ES-I3 (cell line): ENCODE measurements around the gene PMM2.
"Not testable (repeated sequence)": the region's sequence is repeated elsewhere in the genome, so short reads cannot be mapped to it uniquely, and the experiment has no call there.

Source experiments
- H3K36me3 ChIP-seq: 2 replicates; pipeline ENCODE4 v1.6.1; 2013; ENCODE audit warnings: mild to moderate bottlenecking, low read length, control low read depth, moderate library complexity; ENCODE audit not compliant: insufficient read depth
- H3K4me1 ChIP-seq: 2 replicates; pipeline ENCODE4 v1.6.1; 2013; ENCODE audit warnings: mild to moderate bottlenecking, control low read depth, low read length; ENCODE audit not compliant: insufficient read depth
- H3K9ac ChIP-seq: 2 replicates; pipeline ENCODE4 v1.6.1; 2013; ENCODE audit warnings: low read depth, mild to moderate bottlenecking, low read length, moderate library complexity
- H3K9me3 ChIP-seq: 2 replicates; pipeline ENCODE4 v1.6.1; 2013; ENCODE audit warnings: mild to moderate bottlenecking, low read length, moderate library complexity; ENCODE audit not compliant: control insufficient read depth, insufficient read depth

PMM2 gene

GRCh38 chr16:8868416-8869211 is 71.0 kb downstream of the PMM2 start, which contains the start of gene CARHSP1:
Gene CARHSP1 (minus strand): TSS chr16:8869006. CDS start chr16:8859328, 9,678 bp downstream.
- peaks cover 29% of the 10 kb centered on the region for H3K4me1 ChIP-seq
- H3K9ac ChIP-seq: peak within 1 kb of the TSS; percentile 95
- H3K36me3 ChIP-seq: no peaks in the 10 kb centered on the region
- H3K9me3 ChIP-seq: no peaks in the 10 kb centered on the region

GRCh38 chr16:8869212-8869987 is 71.8 kb downstream of the PMM2 start:
- Histone ChIP-seq H3K36me3 (no peaks in the 10 kb centered on the region), H3K4me1 (peaks cover 21% of the 10 kb centered on the region), H3K9me3 (no peaks in the 10 kb centered on the region), H3K9ac (peak overlapping the region; percentile 47)

- H3K9me3 ChIP-seq, H3K36me3 ChIP-seq, H3K9ac ChIP-seq: not testable (repeated sequence)
- peaks cover 18% of the 10 kb centered on the region for H3K4me1 ChIP-seq
Measured at GRCh38 chr16:8869988-8870241, 72.3 kb downstream of the PMM2 start.

GRCh38 chr16:8872071-8872470 is 74.4 kb downstream of the PMM2 start:
- no peaks in the 10 kb centered on the region for H3K9me3 ChIP-seq
- 0 out of 2 replicates have a peak, but pooled peaks cover 5% of the 10 kb centered on the region for H3K4me1 ChIP-seq
- H3K9ac ChIP-seq: no peak overlapping the region
- no peaks in the 10 kb centered on the region for H3K36me3 ChIP-seq

GRCh38 chr16:8872967-8873865 is 75.6 kb downstream of the PMM2 start:
- Histone ChIP-seq H3K4me1 (peaks cover 9% of the 10 kb centered on the region; the same call in 1 of the 2 replicates), H3K36me3 (no peaks in the 10 kb centered on the region), H3K9ac (no peak overlapping the region), H3K9me3 (no peaks in the 10 kb centered on the region)

GRCh38 chr16:8873866-8874195 is 76.2 kb downstream of the PMM2 start:
- not testable (repeated sequence) for H3K9me3 ChIP-seq, H3K36me3 ChIP-seq, H3K9ac ChIP-seq
- peaks cover 11% of the 10 kb centered on the region; the same call in 1 of the 2 replicates for H3K4me1 ChIP-seq

- Histone ChIP-seq H3K9me3 (no peaks in the 10 kb centered on the region), H3K4me1 (peaks cover 11% of the 10 kb centered on the region; the same call in 1 of the 2 replicates), H3K36me3 (no peaks in the 10 kb centered on the region), H3K9ac (no peak overlapping the region)
Measured at GRCh38 chr16:8874388-8874787, 76.7 kb downstream of the PMM2 start.

- not testable (repeated sequence) for H3K9ac ChIP-seq, H3K9me3 ChIP-seq, H3K36me3 ChIP-seq
- H3K4me1 ChIP-seq: peaks cover 11% of the 10 kb centered on the region; the same call in 1 of the 2 replicates
Measured at GRCh38 chr16:8875317-8875716, 77.7 kb downstream of the PMM2 start.

- Histone ChIP-seq H3K4me1 (peaks cover 6% of the 10 kb centered on the region; the same call in 1 of the 2 replicates), H3K36me3 (no peaks in the 10 kb centered on the region), H3K9me3 (no peaks in the 10 kb centered on the region), H3K9ac (no peak overlapping the region)
Measured at GRCh38 chr16:8877894-8878522, 80.4 kb downstream of the PMM2 start.

GRCh38 chr16:8878523-8878911 is 80.9 kb downstream of the PMM2 start:
- Histone ChIP-seq H3K4me1 (peaks cover 6% of the 10 kb centered on the region; the same call in 1 of the 2 replicates), H3K9me3 (no peaks in the 10 kb centered on the region), H3K36me3 (no peaks in the 10 kb centered on the region), H3K9ac (no peak overlapping the region)

- H3K9me3 ChIP-seq: no peaks in the 10 kb centered on the region
- H3K36me3 ChIP-seq: no peaks in the 10 kb centered on the region
- peaks cover 6% of the 10 kb centered on the region; the same call in 1 of the 2 replicates for H3K4me1 ChIP-seq
- H3K9ac ChIP-seq: no peak overlapping the region
Measured at GRCh38 chr16:8880839-8881510, 83.3 kb downstream of the PMM2 start.

- Histone ChIP-seq H3K9ac (no peak within 1 kb of the TSS), H3K4me1 (peaks cover 12% of the 10 kb centered on the region; the same call in 1 of the 2 replicates), H3K9me3 (no peaks in the 10 kb centered on the region), H3K36me3 (no peaks in the 10 kb centered on the region)
Measured at GRCh38 chr16:8882041-8882617, 84.5 kb downstream of the PMM2 start, which contains the start of gene LITAFD. Gene LITAFD (plus strand): TSS chr16:8882351. CDS start chr16:8884356, 2,005 bp downstream.

GRCh38 chr16:8882725-8883377 is 85.2 kb downstream of the PMM2 start:
- Histone ChIP-seq H3K4me1 (peaks cover 11% of the 10 kb centered on the region; the same call in 1 of the 2 replicates), H3K36me3 (no peaks in the 10 kb centered on the region; the same call in 1 of the 2 replicates), H3K9ac (no peak overlapping the region), H3K9me3 (no peaks in the 10 kb centered on the region)
